Measurements from ENCODE around the gene MYH7B. TPM values are rescaled to one million over a fixed set of nuclear protein-coding genes. Genes with fewer than 3 reads are reported as not detected.

Gene MYH7B
- total RNA-seq, 1 donor from 2014 or later = 1.2 TPM

- H3K27me3 Mint-ChIP-seq = no peaks in the 10 kb centered on the region
- no peak for DNase-seq (ENCODE audit: extremely low spot score, unreplicated experiment)
- no peak overlapping the region for H3K27ac Mint-ChIP-seq
- no peak for TF ChIP-seq CTCF (conservative IDR thresholded peaks at IDR 0.05)
- H3K4me1 Mint-ChIP-seq (ENCODE audit: unreplicated experiment) = peaks cover 6% of the 10 kb centered on the region
- H3K36me3 Mint-ChIP-seq = peaks cover 25% of the 10 kb centered on the region
- H3K4me3 Mint-ChIP-seq = no peak overlapping the region
- H3K9me3 Mint-ChIP-seq = no peaks in the 10 kb centered on the region
Measured at GRCh38 chr20:34995192-34995591, 39.5 kb downstream of the MYH7B start.

- TF ChIP-seq CTCF (conservative IDR thresholded peaks at IDR 0.05) = no peak
- Mint-ChIP-seq H3K27me3 (no peaks in the 10 kb centered on the region), H3K27ac (no peak overlapping the region), H3K4me1 (ENCODE audit: unreplicated experiment) (peaks cover 4% of the 10 kb centered on the region), H3K4me3 (no peak overlapping the region), H3K36me3 (peaks cover 25% of the 10 kb centered on the region), H3K9me3 (no peaks in the 10 kb centered on the region)
- no peak for DNase-seq (ENCODE audit: extremely low spot score, unreplicated experiment)
Measured at GRCh38 chr20:34995696-34996095, 40.0 kb downstream of the MYH7B start.

- Mint-ChIP-seq H3K4me1 (ENCODE audit: unreplicated experiment) (no peaks in the 10 kb centered on the region), H3K4me3 (no peak overlapping the region), H3K9me3 (no peaks in the 10 kb centered on the region), H3K27ac (peak overlapping the region; percentile 56), H3K27me3 (no peaks in the 10 kb centered on the region), H3K36me3 (peaks cover 28% of the 10 kb centered on the region)
- no peak for TF ChIP-seq CTCF (conservative IDR thresholded peaks at IDR 0.05)
- DNase-seq (ENCODE audit: extremely low spot score, unreplicated experiment) = no peak
Measured at GRCh38 chr20:34996243-34997028, 40.8 kb downstream of the MYH7B start.

GRCh38 chr20:34997131-34997561 is 41.5 kb downstream of the MYH7B start:
- no peak overlapping the region for H3K4me3 Mint-ChIP-seq
- no peak for TF ChIP-seq CTCF (conservative IDR thresholded peaks at IDR 0.05)
- peaks cover 29% of the 10 kb centered on the region for H3K36me3 Mint-ChIP-seq
- H3K4me1 Mint-ChIP-seq (ENCODE audit: unreplicated experiment) = no peaks in the 10 kb centered on the region
- no peak for DNase-seq (ENCODE audit: extremely low spot score, unreplicated experiment)
- no peaks in the 10 kb centered on the region for H3K9me3 Mint-ChIP-seq
- H3K27me3 Mint-ChIP-seq = no peaks in the 10 kb centered on the region
- H3K27ac Mint-ChIP-seq = no peak overlapping the region

- H3K4me3 Mint-ChIP-seq = no peak overlapping the region
- peaks cover 31% of the 10 kb centered on the region for H3K36me3 Mint-ChIP-seq
- peak overlapping the region; percentile 59 for H3K27ac Mint-ChIP-seq
- DNase-seq (ENCODE audit: extremely low spot score, unreplicated experiment) = no peak
- H3K27me3 Mint-ChIP-seq = no peaks in the 10 kb centered on the region
- H3K9me3 Mint-ChIP-seq = no peaks in the 10 kb centered on the region
- no peaks in the 10 kb centered on the region for H3K4me1 Mint-ChIP-seq (ENCODE audit: unreplicated experiment)
- no peak for TF ChIP-seq CTCF (conservative IDR thresholded peaks at IDR 0.05)
Measured at GRCh38 chr20:34997774-34998173, 42.1 kb downstream of the MYH7B start.
